CMK (cell line): Measurements from ENCODE around the gene ATP1B3.
"Not testable (repeated sequence)": the region's sequence is repeated elsewhere in the genome, so short reads cannot be mapped to it uniquely, and the experiment has no call there.

Source experiments
- DNase-seq: peaks from one replicate; pipeline ENCODE4 v3.0.0-alpha.2; 2010; ENCODE audit warnings: low read depth

The ATP1B3 gene

GRCh38 chr3:141860766-141861513, 15.5 kb upstream of the ATP1B3 start:
- no peak for DNase-seq

GRCh38 chr3:141862279-141862816, 14.1 kb upstream of the ATP1B3 start:
- DNase-seq: no peak

DNA sequence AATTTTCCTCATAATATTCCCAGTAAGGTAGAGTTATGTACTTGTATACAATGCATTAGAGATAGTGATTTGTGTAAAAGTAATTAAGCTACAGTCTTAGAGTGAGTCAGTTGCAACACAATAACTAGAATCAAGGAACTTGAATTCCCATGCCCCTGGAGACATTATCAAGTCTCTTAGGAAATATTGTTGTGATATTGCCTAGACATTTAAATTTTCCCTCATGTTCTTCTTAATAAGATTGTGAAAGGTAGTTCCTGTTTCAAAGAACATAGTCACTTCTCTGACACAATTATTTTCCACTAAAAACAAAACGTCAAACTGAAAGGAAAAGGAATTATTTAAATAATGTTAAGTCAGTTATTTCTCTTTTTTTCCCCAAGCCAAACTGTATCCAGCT, 13.0 kb upstream of the ATP1B3 start:
- no peak for DNase-seq

DNA sequence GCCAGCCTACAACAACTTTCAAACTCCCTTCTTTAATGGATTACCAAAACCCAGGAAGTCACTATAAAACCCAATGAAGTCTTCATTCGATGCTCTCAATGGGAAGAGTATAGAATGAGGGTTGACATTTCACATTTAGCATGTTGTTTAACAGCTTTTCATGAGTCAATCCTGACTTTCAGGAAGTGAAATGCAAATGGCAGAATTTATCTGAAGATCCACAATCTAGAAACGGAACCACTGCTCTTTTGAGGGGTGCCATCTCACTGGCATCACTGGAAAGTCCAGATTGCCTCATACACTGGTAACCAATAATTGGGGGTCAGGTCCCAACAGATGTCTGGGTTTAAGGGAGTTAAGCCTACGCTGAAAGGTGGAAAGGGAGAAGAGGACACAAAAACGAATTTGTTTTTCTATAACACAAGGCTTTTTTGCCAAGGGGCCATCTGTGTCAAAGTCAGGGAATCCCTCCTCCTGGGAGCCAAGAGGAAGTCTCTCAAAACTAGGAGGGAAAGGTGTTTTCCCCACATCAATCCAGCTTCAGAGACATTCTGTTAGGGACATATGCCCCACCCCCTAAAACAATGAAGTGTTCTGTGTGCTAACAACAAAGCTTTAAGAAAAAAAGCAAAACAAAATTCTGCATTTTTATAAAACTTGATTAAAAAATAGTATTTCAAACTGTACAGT, 12.0 kb upstream of the ATP1B3 start:
- no peak for DNase-seq

DNA sequence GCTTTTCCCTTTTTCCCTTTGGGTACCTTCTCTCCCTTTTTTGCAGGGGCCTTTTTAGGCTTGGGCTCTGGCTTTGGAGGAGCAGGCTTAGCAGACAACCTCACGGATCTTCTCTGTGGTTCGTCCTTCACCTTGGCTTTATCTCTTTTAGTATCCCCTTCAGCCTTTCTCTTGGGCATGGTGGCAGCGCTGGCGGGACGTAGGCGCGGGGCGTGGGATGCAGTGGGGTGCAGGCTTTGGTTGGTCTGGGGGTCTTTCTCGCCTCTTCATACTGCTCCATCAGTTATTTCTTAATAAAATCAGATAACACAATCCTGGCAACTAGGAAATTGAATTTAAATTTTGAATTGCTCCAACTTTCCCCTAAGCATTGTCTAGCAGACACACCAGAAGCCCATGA, 11.3 kb upstream of the ATP1B3 start:
- DNase-seq: no peak

DNA sequence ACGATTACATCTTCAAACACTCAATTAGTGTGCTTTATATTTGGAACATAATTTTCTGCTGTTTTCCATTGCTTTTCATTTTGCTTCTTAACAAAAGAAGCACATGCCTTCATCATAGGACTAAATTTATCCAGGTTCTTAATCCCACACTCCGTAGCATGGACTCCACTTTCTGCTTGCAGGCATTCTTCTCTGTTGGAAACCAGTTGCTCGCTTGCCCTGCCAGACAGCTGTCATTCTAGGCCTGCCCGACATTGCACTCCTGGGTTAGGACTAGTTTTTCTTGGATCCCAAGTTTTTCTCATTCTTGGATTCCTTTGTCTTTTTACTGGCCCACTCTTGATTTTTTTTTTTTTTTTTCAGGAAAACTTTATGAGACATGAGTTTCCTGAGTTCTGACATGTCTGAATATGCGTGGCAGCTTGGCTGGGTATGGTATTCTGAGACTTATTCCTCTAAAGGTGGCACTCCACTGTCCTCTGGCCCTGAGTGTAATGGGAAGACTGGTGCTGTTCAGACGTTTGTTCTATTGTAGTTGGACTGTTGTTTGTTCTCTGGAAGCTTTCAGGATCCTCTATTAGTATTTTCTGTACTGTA, 6.3 kb upstream of the ATP1B3 start:
- DNase-seq: no peak

DNA sequence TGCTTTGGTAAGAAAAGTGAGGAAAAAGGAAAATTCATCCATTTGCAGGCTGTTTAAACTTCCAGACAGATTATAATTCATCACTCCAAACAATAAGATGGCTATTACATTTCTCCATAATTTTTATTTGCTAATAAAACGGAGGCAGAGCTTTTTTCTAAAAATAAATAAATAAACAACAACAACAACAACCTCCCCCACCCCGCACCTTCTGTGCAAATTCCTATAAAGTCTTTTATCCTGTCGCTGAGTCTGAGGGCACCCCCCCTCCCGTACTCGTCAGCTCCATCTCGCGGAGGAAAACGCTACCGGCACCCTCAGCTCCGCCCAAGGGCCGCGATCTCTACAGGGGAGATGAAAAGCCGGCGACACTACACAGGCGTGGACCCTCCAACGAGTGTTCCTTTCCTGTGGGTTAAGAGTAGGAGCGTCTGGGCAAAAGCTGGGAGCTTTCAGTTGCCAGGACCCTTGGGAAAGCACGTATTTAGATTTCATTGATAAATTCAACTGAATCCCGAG, 1.0 kb upstream of the ATP1B3 start:
- DNase-seq: no peak

GRCh38 chr3:141875893-141876380, 506 bp upstream of the ATP1B3 start:
- DNase-seq: no peak

DNA sequence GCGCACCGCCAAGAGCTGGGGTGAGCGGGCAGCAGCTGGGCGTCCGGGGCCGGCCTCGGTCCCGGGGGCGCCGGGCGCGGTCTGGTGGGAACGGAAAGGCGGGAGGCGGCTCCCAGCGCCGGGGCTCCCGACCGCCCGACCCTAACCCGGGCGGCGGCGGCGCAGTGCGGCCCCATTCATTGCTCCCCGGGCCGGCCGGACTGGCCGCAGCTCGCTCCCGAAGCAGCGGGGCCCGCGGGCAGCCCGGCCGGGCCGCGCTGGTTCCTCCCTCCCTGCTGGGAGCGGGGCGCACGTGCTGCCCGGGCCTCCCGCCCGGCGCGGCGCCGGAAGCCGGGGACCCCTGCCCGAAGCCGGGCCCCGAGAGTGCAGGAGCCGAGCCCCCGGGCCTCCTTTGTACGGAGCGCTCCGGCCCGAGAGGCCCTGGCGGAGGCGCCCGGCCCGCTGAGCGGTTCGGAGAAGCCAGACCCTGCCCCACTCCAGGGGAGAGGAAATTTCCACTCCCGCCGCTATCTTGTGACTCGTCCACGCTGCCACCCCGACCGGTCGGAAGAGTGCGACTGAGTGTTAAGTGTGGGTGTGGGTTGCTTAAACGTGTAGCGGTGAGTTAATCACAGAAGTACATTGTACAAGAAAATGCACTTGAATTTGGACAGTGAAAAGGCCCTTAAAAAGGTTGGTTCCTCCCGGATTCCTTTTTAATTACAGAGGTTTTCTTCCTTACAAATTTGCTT, 613 bp downstream of the ATP1B3 start:
- DNase-seq: no peak

DNA sequence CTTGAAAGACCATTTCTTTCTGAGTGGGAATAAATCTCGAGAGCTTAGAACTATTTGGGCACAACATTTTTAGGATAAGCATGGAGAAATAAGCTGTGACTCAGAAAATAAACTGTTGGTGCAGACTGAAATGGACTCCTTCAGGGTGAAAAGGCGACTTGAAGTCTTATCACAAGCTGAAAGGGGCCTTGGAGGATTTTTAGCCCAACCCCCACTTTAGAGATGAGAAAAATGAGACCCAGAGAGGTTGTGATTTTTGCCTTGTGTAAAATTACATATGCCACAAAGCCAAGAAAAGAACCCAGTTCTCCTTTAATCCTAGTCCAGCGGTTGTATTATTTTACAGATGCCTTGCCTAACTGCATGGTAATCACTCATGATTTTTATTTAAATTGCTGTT, 1.5 kb downstream of the ATP1B3 start:
- DNase-seq: no peak

- DNase-seq: no peak
Measured at GRCh38 chr3:141878326-141878725, 1.9 kb downstream of the ATP1B3 start.

DNA sequence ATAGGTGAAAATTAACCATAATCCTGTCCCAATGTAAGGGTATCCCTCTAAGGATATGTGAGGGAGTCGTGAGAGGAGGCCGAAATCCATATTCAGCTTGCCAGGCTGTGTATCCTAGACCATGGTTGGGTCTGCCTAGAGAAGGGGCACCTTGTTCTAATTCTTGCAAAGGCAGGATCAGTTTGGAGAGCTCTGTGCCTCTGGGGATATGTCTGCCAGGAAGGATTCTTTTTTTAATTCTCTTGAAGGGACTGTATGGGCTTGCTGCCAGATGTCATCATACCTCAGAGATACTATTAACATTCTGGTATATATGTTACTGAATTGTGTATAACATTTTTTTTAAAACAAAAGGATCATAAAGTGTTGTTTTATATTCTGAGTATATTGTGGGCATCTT, 2.4 kb downstream of the ATP1B3 start:
- DNase-seq: no peak

- DNase-seq: no peak
Measured at GRCh38 chr3:141881702-141882101, 5.3 kb downstream of the ATP1B3 start.

GRCh38 chr3:141887051-141887450, 10.6 kb downstream of the ATP1B3 start:
- no peak for DNase-seq

GRCh38 chr3:141888548-141888947, 12.1 kb downstream of the ATP1B3 start:
- DNase-seq: not testable (repeated sequence)

DNA sequence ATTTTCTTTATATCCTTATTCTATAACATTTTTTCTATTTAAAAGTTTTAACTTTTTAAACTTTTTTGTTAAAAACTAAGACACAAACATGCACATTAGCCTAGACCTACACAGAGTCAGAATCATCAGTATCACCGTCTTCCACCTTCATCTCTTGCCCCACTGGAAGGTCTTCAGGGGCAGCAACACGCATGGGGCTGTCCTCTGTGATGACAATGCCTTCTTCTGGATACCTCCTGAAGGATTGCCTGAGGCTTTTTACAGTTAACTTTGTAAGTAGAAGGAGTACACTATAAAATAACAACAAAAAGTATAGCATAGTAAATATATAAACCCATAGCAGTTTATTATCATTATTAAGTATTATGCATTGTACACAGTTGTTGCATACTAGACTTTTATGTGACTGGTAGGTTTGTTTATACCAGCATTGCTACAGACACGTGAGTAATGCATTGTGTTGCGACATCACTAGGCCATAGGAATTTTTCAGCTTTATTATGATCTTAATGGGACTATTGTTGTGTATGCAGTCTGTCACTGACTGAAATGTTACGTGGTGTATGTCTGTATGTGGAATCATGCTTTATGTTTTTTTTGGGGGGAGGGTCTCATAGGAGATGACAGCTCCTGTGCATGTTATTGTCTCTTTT, 18.2 kb downstream of the ATP1B3 start:
- no peak for DNase-seq

- no peak for DNase-seq
Measured at GRCh38 chr3:141895731-141896130, 19.3 kb downstream of the ATP1B3 start.

GRCh38 chr3:141898908-141899307, 22.5 kb downstream of the ATP1B3 start:
- no peak for DNase-seq

DNA sequence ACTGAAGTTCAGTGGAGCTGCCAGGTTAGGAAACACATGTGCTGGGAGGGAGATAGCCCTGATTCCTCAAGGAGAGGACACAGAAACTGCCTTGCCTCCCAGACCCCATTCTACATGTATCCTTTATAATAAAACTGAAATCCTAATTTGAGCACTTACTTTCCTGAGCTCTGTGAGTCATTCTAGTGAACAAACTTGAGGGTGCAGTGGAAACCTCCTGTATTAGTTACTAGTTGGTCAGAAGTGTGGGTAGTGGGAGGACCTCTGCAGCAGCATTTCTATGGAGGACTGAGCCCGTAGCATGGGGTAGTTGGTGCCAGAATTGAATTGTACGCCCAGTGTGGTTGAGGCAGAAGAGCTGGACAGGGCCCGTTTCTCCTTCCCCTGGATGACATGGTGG, 23.9 kb downstream of the ATP1B3 start:
- DNase-seq: no peak

- DNase-seq: no peak
Measured at GRCh38 chr3:141901914-141902313, 25.5 kb downstream of the ATP1B3 start.

GRCh38 chr3:141904203-141904602, 27.8 kb downstream of the ATP1B3 start:
- no peak for DNase-seq
